ENCODE measurements around the gene C7orf33.
"Not testable (repeated sequence)": the region's sequence is repeated elsewhere in the genome, so short reads cannot be mapped to it uniquely, and the experiment has no call there.

Gene C7orf33

DNA sequence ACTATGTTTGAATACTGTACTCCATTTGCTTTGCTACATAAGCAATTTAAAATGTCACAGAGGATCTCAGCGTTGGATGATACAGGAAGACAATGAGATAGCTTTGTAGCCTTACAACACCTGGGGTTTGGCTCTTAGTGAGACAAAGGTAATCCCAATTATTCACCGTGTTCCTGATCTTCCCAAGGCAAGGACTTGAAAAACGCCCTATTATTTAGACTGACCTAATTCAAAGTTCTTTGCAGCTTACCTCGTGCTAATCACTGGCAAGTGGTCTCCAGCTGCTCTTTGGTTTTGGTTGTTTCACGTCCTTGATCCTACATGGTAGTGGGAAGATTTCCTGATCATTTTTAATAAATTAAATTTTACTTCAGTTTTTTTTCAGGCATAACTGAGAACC is 23.0 kb upstream of the C7orf33 start:
- no peak for DNase-seq (ENCODE audit: extremely low read depth, low read depth)
- TF ChIP-seq, protein P1, sequence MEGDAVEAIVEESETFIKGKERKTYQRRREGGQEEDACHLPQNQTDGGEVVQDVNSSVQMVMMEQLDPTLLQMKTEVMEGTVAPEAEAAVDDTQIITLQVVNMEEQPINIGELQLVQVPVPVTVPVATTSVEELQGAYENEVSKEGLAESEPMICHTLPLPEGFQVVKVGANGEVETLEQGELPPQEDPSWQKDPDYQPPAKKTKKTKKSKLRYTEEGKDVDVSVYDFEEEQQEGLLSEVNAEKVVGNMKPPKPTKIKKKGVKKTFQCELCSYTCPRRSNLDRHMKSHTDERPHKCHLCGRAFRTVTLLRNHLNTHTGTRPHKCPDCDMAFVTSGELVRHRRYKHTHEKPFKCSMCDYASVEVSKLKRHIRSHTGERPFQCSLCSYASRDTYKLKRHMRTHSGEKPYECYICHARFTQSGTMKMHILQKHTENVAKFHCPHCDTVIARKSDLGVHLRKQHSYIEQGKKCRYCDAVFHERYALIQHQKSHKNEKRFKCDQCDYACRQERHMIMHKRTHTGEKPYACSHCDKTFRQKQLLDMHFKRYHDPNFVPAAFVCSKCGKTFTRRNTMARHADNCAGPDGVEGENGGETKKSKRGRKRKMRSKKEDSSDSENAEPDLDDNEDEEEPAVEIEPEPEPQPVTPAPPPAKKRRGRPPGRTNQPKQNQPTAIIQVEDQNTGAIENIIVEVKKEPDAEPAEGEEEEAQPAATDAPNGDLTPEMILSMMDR (IDR thresholded peaks at IDR 0.05; ENCODE audit: low read depth, low read length), result no peak

DNA sequence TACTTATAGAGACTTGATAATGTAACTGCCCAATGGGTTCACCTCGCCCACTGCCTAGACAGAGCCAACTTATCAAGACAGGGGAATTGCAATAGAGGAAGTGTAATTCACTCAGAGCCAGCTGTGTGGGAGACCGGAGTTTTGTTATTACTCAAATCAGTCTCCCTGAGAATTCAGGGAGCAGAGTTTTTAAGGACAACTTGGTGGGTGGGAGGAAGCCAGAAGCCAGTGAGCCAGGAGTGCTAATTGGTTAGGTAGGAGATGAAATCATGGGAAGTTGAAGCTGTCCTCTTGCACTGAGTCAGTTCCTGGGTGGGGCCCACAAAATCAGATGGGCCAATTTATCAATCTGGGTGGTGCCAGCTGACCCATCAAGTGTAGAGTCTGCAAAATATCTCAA is 20.1 kb upstream of the C7orf33 start:
- TF ChIP-seq, protein P1 (IDR thresholded peaks at IDR 0.05; ENCODE audit: low read depth, low read length), result no peak
- DNase-seq (ENCODE audit: extremely low read depth, low read depth), result no peak

DNA sequence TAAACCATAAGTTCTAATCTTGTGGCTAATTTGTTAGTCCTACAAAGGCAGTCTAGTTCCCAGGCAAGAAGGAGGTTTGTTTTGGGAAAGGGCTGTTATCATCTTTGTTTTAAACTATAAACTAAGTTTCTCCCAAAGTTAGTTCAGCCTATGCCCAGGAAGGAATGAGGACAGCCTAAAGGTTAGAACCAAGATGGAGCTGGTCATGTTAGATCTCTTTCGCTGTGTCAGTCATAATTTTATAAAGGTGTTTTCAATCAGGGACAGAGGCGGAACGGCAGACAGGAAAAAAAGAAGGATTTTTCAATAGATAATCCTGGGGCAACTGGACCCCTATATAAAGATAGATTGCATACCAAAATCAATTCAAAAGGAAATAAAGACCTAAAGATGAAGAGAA is 19.6 kb upstream of the C7orf33 start:
- DNase-seq (ENCODE audit: extremely low read depth, low read depth), result not testable (repeated sequence)

DNA sequence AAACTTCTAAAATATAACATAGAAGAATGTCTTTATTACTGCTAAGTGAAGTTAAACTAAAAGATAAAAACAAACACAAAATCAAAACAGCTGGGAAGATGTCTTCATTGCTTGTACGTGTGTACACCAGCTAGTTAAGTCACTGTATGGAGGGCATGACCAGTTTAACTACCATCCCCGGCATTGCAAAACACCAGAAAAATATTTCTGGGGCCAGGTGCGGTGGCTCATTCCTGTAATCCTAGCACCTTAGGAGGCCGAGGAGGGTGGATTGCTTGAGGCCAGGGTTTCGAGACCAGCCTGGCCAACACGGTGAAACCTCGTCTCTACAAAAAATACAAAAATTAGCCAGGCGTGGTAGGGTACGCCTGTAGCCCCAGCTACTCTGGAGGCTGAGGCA is 19.2 kb upstream of the C7orf33 start:
- DNase-seq (ENCODE audit: extremely low read depth, low read depth), result no peak
- TF ChIP-seq, protein P1 (IDR thresholded peaks at IDR 0.05; ENCODE audit: low read depth, low read length), result no peak

DNA sequence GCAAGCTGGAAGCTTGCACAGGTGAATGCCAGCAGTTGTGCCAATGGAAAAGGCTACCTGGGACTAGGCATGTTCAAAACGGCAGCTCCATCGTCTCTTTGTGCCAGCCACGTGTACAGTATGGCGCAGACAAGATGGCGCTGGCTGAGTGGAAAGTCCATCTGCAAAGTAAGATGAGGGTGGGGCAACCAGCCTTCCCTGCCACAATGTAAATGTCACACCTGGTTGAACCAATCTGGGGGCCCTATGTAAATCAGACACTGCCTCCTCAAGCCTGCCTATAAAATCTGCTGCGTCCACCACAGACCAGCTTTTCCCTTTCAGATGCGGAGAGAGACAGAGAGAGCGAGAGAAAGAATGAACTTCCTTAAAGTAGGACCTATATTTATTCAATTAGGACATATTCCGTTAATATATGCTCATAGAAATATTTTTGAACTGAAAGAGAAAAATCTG is 18.5 kb upstream of the C7orf33 start:
- TF ChIP-seq, protein P1 (IDR thresholded peaks at IDR 0.05; ENCODE audit: low read depth, low read length), result no peak
- DNase-seq (ENCODE audit: extremely low read depth, low read depth), result no peak

DNA sequence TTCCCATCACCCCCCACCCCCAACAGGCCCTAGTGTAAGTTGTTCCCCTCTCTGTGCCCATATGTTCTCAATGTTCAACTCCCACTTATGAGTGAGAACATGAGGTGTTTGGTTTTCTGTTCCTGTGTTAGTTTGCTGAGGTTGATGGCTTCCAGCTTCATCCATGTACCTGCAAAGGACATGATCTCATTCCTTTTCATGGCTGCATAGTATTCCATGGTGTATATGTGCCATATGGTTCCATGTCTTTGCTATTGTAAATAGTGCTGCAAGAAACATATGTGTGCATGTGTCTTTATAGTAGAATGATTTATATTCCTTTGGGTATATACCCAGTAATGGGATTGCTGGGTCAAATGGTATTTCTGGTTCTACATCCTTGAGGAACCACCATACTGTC is 17.0 kb upstream of the C7orf33 start:
- not testable (repeated sequence) for DNase-seq (ENCODE audit: extremely low read depth, low read depth)

DNA sequence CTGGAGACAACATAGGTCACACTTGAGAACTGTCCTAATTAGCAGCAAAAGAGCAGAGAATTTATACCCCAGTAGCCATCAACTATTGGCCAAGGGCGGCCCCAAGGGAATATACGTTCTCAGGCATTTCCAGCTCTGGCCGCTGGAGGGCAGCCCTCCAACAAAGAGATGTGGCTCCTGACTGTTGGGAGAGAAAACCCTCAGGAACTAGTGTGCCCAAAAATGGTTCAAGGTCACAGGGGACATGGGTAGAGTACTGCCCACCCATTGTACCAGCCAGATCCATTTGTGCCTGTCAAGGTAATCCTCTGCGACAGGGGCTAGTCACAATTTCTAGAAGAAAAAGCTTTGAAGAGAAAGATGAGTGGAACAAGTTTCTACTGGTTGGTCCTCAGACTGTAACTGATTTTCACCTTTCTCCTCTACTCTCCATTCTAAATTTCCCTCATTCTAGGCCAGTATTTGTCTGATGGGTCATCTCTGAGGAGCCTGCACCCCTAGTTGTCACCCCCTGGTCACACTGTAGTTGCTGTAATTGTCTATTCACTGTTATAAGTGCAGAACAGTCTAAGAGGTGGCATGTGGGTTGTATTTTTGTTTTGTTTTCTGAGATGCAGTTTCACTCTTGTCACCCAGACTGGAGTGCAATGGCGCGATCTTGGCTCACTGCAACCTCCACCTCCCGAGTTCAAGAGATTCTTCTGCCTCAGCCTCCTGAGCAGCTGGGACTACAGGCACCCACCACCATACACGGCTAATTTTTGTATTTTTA is 14.7 kb upstream of the C7orf33 start:
- DNase-seq (ENCODE audit: extremely low read depth, low read depth), result peak; percentile 11
- TF ChIP-seq, protein P1 (IDR thresholded peaks at IDR 0.05; ENCODE audit: low read depth, low read length), result peak; percentile 92

DNA sequence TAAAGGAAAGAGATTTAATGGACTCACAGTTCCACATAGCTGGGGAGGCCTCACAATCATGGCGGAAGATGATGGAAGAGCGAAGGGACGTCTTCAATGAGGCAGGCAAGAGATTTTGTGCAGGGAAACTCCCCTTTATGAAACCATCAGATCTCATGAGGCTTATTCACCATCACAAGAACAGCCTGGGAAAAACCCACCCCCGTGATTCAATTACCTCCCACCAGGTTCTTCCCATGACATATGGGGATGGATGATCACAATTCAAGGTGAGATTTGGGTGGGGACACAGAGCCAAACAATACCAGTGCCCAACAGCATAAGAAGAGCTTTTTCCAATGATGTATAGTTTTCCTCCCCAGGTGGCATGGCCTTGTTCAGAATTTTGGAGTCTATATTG is 11.2 kb upstream of the C7orf33 start:
- TF ChIP-seq, protein P1 (IDR thresholded peaks at IDR 0.05; ENCODE audit: low read depth, low read length), result no peak
- no peak for DNase-seq (ENCODE audit: extremely low read depth, low read depth)

All from AG09319 (cell line).